Effector CD8-positive, alpha-beta T cell (primary cell): ENCODE results near the gene TMC6.
"Not testable (repeated sequence)": the region's sequence is repeated elsewhere in the genome, so short reads cannot be mapped to it uniquely, and the experiment has no call there.

Source experiments
- DNase-seq: peaks from one replicate; lab custom pipeline; 2025; lab: John Stamatoyannopoulos, UW

TMC6 gene

GRCh38 chr17:78124081-78124835 is 4.3 kb downstream of the TMC6 start:
- DNase-seq = no peak

GRCh38 chr17:78123258-78123929 is 5.2 kb downstream of the TMC6 start:
- DNase-seq = no peak

- DNase-seq = no peak
These were observed 5.7 kb downstream of the TMC6 start for GRCh38 chr17:78122931-78123249.

- DNase-seq = no peak
These were observed 6.2 kb downstream of the TMC6 start for GRCh38 chr17:78122216-78122930.

- DNase-seq = no peak
These were observed 6.7 kb downstream of the TMC6 start for GRCh38 chr17:78121801-78122215.

GRCh38 chr17:78120971-78121800 is 7.4 kb downstream of the TMC6 start:
- no peak for DNase-seq

GRCh38 chr17:78120537-78120936 is 8.0 kb downstream of the TMC6 start:
- DNase-seq = no peak

GRCh38 chr17:78118801-78119241 is 9.7 kb downstream of the TMC6 start:
- DNase-seq = no peak

GRCh38 chr17:78117027-78117981 is 11.3 kb downstream of the TMC6 start:
- DNase-seq = no peak

GRCh38 chr17:78116411-78116810 is 12.1 kb downstream of the TMC6 start:
- no peak for DNase-seq

GRCh38 chr17:78115803-78116202 is 12.8 kb downstream of the TMC6 start:
- DNase-seq = not testable (repeated sequence)

GRCh38 chr17:78114831-78115723 is 13.5 kb downstream of the TMC6 start:
- DNase-seq = no peak

GRCh38 chr17:78113804-78114785 is 14.5 kb downstream of the TMC6 start:
- no peak for DNase-seq

- DNase-seq = peak; percentile 72
These were observed 15.8 kb downstream of the TMC6 start for GRCh38 chr17:78112518-78113471.

- DNase-seq = no peak
These were observed 16.6 kb downstream of the TMC6 start for GRCh38 chr17:78111727-78112517.

GRCh38 chr17:78111016-78111726 is 17.4 kb downstream of the TMC6 start:
- no peak for DNase-seq
